GM12875 (cell line): Measurements from ENCODE around the gene C17orf100.
"Not testable (repeated sequence)": the region's sequence is repeated elsewhere in the genome, so short reads cannot be mapped to it uniquely, and the experiment has no call there.

Experiments used
- H3K4me3 ChIP-seq: one replicate; pipeline ENCODE4 v1.5.1; 2011; ENCODE audit warnings: low read depth, low read length, control low read depth
- TF ChIP-seq, protein P1 (sequence below): IDR thresholded peaks from 2 replicates; pipeline ENCODE4 v1.5.1; 2011; ENCODE audit warnings: low read depth, mild to moderate bottlenecking, control low read depth, inconsistent platforms, low read length, moderate library complexity, borderline replicate concordance; ENCODE audit not compliant: insufficient read depth

The C17orf100 gene

DNA sequence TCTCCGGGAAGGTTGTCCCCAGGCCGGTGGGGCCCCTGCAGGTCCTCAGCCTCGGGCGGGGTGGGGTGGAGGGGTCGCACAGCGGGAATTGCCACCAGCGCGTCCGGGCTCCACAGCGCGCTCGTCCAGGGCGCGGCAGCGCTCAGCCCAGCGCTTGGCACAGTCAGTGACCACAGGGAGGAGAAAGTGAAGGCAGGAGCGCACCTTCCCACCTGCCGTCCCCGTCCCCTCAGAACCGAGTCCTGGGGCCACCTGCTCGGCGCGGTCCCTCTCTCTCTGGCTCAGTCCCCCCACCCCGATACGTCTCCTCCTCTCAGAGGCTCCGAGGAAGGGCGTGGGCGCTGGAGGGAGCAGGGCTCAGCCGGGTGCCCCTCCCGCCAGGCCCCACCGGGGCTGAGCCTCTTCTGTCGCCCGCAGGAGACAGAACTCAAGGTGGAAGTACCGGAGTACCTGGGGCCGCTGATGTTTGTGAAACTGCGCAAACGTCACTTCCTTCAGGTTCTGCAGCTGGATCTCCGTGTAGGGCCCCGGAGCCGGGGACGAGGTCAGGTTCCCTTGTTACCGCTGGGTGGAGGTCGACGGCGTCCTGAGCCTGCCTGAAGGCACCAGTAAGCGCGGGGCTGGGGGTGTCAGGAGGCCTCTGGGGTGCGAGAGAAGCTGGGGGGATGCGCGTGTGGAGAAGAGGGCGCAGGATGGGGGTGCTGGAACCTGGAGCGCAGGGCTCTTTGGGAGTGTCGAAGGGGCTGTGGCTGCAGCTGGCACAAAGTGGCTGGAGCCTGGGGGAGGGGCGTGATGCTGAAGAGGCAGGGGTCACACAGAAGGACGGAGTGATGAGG is 5.5 kb downstream of the C17orf100 start:
- H3K4me3 ChIP-seq: peak overlapping the region; percentile 63

DNA sequence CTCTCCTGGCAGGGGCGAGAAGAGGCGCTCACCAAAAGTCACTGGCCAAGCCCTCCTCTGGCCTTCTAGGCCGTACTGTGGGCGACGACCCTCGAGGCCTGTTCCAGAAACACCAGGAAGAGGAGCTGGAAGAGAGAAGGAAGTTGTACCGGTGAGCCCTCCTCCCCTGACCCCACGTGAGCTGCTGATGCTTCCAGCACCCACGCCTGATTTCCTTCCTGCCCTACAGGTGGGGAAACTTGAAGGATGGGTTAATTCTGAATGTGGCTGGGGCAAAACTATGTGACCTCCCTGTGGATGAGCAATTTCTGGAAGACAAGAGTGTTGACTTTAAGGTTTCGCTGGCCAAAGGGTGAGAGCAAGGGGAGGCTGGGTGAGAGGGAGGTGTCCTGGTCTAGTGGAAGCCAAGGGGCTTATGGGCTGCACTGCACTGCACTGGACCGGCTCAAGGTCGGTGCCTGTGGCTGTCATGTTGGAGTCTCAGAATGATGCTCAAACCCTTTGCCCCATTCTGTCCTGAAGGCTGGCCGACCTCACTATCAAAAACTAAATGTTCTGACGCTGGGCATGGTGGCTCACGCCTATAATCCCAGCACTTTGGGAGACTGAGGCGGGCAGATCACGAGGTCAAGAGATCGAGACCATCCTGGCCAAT is 6.2 kb downstream of the C17orf100 start:
- TF ChIP-seq, protein P1, sequence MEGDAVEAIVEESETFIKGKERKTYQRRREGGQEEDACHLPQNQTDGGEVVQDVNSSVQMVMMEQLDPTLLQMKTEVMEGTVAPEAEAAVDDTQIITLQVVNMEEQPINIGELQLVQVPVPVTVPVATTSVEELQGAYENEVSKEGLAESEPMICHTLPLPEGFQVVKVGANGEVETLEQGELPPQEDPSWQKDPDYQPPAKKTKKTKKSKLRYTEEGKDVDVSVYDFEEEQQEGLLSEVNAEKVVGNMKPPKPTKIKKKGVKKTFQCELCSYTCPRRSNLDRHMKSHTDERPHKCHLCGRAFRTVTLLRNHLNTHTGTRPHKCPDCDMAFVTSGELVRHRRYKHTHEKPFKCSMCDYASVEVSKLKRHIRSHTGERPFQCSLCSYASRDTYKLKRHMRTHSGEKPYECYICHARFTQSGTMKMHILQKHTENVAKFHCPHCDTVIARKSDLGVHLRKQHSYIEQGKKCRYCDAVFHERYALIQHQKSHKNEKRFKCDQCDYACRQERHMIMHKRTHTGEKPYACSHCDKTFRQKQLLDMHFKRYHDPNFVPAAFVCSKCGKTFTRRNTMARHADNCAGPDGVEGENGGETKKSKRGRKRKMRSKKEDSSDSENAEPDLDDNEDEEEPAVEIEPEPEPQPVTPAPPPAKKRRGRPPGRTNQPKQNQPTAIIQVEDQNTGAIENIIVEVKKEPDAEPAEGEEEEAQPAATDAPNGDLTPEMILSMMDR: no peak
- peak overlapping the region; percentile 63 for H3K4me3 ChIP-seq

More for the DNA sequence above, 5.5 kb downstream of the C17orf100 start:
- TF ChIP-seq, protein P1: 0 out of 2 replicates have a peak, but pooled peaks have one; percentile 2

DNA sequence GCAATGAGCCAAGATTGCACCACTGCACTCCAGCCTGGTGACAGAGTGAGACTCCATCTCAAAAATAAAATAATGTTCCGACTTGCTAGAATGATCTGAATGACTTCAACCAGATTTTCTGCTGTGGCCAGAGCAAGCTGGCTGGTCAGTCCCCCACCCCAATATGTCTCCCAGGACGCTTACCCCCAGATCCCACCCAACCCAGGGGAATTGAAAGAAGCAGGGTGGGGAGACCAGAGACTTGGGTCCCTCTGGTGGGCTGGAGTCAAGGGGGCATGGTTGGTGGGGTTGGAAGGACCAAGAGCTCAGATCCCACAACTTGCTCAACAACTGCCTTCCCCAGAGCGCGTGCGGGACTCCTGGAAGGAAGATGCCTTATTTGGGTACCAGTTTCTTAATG is 6.8 kb downstream of the C17orf100 start:
- not testable (repeated sequence) for H3K4me3 ChIP-seq

DNA sequence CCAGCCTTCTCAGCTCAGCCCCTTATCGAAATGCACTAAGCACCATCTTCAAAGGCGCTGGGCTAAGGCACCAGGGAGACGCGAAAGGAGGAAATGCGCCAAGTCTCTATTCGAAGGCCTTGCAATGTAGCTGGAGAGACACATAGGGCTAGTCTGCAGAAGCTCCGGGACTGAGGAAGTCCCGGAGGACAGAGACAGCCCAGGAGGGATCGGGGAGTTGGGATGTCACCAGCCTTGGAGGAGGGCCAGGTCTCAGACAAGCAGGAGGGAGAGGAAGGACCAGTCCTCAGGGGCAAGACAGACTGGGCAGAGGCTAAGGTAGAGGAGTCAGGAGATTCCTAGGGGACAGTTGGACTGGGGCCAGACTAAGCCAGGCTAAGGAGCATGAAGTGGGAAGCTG is 8.5 kb downstream of the C17orf100 start:
- TF ChIP-seq, protein P1: no peak
- H3K4me3 ChIP-seq: no peak overlapping the region

DNA sequence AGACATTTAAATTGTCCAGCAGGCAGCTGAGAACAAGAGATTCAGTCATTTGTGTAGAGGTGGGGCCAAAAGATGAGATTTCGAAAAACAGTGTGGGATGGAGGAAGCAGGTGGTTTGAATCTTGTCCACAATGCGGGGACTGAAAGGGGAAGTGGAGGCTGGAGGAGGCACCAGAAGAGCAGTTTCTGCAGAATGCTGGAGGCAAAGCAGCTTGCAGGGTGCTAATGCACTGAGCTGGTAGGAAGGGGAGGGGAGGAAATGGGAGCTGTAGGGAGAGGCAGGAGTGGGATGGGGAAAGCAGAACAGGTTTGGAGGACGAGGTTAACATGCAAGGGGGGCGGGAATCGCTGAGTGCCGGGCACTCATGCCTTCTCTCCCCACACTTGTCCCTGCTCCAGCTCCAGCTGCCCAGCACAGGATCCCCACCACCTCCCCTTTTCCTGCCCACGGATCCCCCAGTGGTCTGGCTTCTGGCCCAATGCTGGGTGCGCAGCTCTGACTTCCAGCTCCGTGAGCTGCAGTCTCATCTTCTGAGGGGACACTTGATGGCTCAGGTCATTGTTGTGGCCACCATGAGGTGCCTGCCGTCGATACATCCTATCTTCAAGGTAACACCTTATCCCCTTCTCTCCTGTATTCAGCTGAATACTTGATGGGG is 9.4 kb downstream of the C17orf100 start:
- H3K4me3 ChIP-seq: peak overlapping the region; percentile 41
- TF ChIP-seq, protein P1: no peak

DNA sequence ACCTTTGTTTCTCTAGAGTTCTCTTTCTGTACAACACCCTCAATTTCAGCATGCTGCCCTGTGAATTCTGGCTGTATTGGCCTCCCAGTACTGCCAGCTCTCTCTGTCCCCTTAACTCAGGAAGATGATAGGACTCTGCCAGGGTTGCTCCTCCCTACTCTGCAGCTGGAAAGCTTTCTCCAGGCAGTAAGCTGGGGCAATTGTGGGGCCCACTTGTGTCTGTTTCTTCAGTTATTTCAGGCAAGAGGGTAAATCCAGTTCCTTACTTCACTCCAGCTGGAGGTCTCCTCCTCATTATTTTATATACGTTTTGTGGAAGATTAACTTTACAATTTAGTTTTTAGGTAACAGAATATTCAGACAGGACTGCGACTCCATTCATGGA is 9.9 kb downstream of the C17orf100 start:
- TF ChIP-seq, protein P1: no peak
- H3K4me3 ChIP-seq: no peak overlapping the region

DNA sequence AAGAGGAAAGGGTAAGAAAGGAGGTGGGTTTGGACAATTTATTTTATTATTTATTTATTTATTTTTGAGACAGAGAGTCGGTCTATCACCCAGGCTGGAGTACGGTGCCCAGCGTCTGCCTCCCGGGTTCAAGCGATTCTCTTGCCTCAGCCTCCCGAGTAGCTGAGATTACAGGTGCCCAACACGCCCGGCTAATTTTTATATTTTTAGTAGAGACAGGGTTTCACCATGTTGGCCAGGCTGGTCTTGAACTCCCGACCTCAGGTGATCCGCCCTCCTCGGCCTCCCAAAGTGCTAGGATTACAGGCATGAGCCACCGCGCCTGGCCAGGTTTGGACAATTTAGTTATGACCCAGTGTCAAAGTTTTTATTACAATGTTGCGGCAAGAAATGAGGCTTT is 11.6 kb downstream of the C17orf100 start:
- H3K4me3 ChIP-seq: not testable (repeated sequence)

DNA sequence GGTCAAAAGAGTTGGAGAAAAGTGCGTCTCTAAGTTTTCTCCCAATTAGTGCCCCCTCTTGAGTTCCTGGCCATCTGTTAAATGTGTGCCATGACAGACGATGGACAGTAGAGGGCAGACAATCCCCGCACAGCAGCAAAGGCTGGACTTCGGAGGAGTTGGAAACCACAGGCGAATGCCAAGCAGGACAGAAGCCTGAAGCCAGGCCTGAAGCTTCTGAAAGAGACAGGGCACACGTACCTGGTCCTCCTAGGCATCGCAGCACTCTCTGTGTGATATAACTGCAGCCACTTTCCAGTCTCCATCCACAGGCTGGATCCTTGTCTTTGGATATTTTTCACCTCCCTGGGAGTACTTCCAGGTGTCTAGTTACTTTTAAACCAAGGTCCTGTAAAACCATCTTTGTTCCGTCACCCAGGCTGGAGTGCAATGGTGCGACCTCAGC is 14.5 kb downstream of the C17orf100 start:
- TF ChIP-seq, protein P1: peak; percentile 84
- H3K4me3 ChIP-seq: no peak overlapping the region
